HFF-Myc (cell line): ENCODE data around the gene RAPGEF6.

Experiments
- DNase-seq: peaks from one replicate; pipeline ENCODE4 v3.0.0-alpha.2; 2011; ENCODE audit warnings: low read depth; ENCODE audit errors: extremely low read depth
- H3K4me3 ChIP-seq: replicated peaks from 2 replicates; pipeline ENCODE4 v1.5.1; 2011; ENCODE audit warnings: low read depth, mild to moderate bottlenecking, control low read depth, low read length
- CTCF ChIP-seq: IDR thresholded peaks from 2 replicates; pipeline ENCODE4 v1.5.1; 2012; ENCODE audit warnings: mild to moderate bottlenecking, low read depth, low read length, control low read depth; ENCODE audit errors: missing control alignments

Gene RAPGEF6

GRCh38 chr5:131459216-131459615 is 175.8 kb downstream of the RAPGEF6 start:
- DNase-seq = no peak
- TF ChIP-seq CTCF = no peak
- H3K4me3 ChIP-seq = no peak overlapping the region

GRCh38 chr5:131457193-131457592 is 177.8 kb downstream of the RAPGEF6 start:
- no peak overlapping the region for H3K4me3 ChIP-seq
- no peak for TF ChIP-seq CTCF
- DNase-seq = no peak

- no peak overlapping the region for H3K4me3 ChIP-seq
- no peak for DNase-seq
- TF ChIP-seq CTCF = no peak
Measured at GRCh38 chr5:131450941-131451340, 184.1 kb downstream of the RAPGEF6 start.

GRCh38 chr5:131441184-131441583 is 193.8 kb downstream of the RAPGEF6 start:
- TF ChIP-seq CTCF = no peak
- no peak overlapping the region for H3K4me3 ChIP-seq
- no peak for DNase-seq

- no peak overlapping the region for H3K4me3 ChIP-seq
- DNase-seq = no peak
- no peak for TF ChIP-seq CTCF
Measured at GRCh38 chr5:131436081-131436480, 198.9 kb downstream of the RAPGEF6 start.

- no peak overlapping the region for H3K4me3 ChIP-seq
- no peak for TF ChIP-seq CTCF
- no peak for DNase-seq
Measured at GRCh38 chr5:131433109-131433508, 201.9 kb downstream of the RAPGEF6 start.

- no peak for DNase-seq
- H3K4me3 ChIP-seq = no peak overlapping the region
- TF ChIP-seq CTCF = no peak
Measured at GRCh38 chr5:131431794-131432193, 203.2 kb downstream of the RAPGEF6 start.
